Stimulated activated CD8-positive, alpha-beta memory T cell treated with anti-CD3 and anti-CD28 coated beads, Interleukin-7, amount 100 ng/mL, for 24 hours (primary cell): ENCODE data around the gene HPDL.

Source experiments
- DNase-seq: peaks from one replicate; pipeline ENCODE4 v3.0.0-alpha.2; 2020; ENCODE audit warnings: low read depth

The HPDL gene

GRCh38 chr1:45322486-45323040 is 4.1 kb upstream of the HPDL start:
- no peak for DNase-seq

- DNase-seq = no peak
Observed at GRCh38 chr1:45325851-45326506, 716 bp upstream of the HPDL start.

- no peak for DNase-seq
Observed at GRCh38 chr1:45327644-45328515, 1.2 kb downstream of the HPDL start.

- DNase-seq = no peak
Observed at GRCh38 chr1:45328680-45329079, 2.0 kb downstream of the HPDL start.

DNA sequence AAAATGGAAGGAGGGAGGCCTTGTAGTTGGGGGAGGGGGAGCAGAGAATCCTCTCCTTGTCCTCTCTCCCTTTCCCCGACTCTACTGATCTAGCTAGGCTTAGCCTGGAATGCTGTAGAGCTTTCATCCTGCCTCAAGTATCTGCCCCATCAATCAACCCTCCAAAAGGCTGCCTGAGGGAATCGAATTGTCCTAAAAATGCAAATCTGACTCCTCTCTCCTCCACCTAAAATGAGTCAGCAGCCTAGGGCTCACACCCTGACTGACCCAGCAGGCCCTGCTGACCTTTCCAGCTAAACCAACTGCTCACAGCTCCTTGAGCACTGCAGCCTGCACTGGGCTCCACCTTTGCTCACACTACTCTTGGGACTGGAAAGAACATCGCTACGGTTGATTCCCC is 2.8 kb downstream of the HPDL start:
- DNase-seq = no peak

DNA sequence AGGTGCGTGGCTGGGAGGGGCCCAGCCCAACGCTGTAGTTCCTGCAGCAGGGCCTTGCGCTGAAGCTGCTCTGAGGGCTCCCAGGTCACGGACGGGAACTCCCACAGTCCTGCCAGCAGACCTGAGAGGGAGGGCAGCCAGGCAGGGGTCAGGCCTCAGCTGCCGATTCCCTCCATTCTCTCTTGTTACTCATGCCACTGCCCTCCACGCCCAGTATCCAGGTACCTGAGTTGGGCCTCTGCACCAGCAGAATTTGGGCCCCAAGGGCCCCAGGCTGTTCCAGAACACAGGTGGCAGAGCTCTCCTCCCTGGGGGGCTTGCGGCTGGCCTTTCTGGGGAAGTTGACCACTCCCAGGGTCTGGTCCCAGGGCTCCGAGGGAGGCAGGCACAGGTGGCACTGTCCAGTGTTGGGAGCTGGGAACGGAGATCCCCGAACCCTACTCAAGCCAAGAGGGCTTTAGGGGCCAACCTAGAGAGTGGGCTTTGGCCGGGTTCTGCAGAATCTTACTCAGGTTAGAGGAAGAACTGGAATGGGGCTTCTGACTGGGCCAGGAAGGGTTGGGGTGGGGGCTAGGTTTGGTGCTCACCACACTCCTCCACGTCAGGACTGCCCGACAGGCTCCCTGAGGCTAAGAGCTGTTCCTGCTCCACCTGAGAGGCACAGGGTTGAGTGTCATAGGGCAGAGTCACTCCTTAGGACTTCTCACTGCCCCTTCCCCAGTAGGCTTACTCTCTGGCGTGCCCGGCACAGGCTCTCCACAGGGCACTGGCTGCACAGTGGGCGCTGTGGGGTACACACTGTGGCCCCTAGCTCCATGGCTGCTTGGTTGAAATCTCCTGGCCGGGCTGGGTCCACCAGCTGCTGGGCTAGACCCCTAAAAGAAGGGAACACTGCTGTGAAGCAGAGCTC is 5.0 kb downstream of the HPDL start:
- DNase-seq = no peak

- no peak for DNase-seq
Observed at GRCh38 chr1:45332346-45332720, 5.6 kb downstream of the HPDL start.

DNA sequence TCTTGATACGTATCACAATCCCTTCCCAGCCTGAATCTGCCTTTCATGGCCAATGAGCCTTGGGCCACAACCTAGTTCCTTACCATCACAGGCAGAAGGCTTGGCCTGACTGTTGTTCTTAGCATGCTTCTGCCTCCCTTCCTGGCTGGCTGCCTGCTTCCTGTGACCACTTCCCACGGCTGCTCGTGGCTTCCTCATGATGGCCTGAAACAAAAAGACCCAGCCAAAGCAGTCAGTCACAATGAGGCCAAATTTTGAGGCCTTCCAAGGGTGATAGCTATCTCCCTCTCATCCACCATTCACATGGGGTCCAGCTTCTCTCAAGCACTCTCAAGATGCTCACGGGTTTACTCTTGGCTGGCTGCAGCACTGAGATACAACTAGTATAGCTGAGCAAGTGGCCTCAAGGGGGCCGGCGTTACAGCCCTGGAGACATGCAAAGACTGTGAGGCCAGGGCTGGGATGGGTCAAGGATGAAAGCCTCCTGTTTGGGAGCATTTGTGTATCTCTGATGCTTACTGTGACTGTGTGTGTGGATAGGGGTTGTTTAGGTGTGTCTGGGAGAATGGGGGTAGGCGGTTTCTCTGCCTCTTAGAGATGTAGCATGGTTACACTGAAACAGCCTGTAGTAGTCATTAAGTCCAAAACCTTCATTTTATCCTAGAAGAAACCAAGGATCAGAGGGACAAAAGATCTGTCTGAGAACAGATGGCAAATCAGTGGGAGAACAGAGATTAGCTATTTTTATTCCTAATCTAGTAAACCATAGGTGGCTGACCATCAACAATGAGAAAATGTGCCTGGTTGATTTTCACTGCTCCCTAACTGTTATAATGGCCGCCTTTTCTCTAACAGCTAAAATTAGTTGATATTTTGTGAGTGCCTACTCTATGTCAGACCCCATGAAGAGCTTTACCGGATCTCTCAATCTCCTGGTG is 7.9 kb downstream of the HPDL start:
- DNase-seq = no peak

DNA sequence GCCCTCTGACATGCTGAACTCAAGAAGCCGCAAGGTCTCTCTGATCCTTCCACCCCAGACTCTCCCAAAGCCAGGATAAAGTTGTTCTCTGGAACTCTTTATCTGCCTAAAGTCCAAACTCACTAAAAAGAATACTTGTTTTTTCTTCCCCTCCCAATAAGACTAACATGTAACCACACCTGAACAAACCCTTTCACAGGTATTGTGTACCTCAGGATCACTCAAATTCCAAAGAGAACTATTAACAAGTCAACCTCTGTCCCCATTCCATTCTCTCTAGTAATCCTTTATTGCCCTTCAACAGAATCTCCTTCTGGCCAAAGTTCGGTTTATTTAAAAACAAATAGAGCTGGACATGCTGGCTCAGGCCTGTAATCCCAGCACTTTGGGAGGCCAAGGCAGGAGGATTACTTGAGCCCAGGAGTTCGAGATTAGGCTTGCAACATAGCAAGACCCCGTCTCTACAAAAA is 9.2 kb downstream of the HPDL start:
- DNase-seq = no peak

GRCh38 chr1:45337630-45338325 is 11.1 kb downstream of the HPDL start:
- no peak for DNase-seq

DNA sequence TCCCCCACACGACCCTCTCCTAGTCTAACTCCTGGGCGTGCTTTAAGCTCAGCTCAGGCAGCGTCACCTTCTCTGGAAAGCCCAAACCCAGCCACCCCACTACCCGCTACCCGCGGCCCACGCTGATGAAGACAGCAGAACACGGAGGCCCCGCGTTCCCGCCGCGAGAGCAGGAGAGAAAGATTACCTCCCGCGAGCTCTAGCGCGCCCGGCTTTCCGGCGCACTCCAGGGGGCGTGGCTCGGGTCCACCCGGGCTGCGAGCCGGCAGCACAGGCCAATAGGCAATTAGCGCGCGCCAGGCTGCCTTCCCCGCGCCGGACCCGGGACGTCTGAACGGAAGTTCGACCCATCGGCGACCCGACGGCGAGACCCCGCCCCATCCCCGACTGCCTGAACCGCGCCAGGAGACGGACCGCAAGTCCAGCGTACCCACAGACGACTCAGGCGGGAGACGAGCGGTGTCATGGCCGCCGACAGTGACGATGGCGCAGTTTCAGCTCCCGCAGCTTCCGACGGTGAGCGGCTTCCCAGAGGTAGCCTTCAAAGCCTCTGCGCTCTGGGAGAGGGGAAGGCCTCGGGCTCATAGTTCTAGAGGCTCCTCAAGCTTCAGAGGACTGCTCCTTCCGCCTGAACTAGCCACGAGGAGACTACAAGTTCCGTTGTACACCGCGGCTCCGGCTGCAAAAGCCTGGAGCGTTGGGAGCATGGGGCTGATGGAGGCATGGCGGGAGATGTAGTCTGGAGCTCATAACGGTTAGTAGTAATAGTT is 13.3 kb downstream of the HPDL start, which contains the start of the genes MUTYH and TOE1:
Gene MUTYH, minus strand, starts transcription at position 652 of the 770 bp plus-strand sequence. CDS start 5,935 bp downstream, outside the sequence.
Gene TOE1, plus strand, starts transcription at position 382 of the 770 bp plus-strand sequence. Its CDS starts 83 bp downstream, at position 465.
- peak; percentile 88 for DNase-seq

DNA sequence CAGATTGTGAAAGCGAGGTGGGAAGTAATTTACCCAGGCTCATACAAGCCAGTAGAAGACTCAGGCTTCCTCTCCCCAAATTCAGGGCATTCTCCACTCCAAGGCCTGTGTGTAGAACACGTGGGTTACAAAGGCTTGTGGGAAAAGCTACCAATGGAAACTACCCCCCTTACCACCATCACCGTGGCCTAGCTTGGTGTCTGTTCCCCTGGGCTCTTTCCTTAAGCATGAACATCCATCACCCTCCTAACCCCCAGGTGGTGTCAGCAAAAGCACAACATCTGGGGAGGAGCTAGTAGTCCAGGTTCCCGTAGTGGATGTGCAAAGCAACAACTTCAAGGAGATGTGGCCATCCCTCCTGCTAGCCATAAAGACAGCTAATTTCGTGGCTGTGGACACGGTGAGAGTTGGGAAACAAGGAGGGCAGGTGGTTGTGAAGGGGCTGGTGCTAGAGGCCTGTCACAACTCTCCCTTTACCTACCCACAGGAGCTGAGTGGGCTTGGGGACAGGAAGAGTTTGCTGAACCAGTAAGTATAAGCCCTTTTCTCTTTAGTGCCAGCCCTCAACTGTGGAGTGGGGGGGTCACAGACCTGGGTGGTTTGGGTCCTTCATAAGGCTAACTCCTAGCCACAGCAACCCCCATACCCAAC is 14.2 kb downstream of the HPDL start:
- no peak for DNase-seq

- no peak for DNase-seq
Observed at GRCh38 chr1:45344499-45344898, 17.8 kb downstream of the HPDL start.

DNA sequence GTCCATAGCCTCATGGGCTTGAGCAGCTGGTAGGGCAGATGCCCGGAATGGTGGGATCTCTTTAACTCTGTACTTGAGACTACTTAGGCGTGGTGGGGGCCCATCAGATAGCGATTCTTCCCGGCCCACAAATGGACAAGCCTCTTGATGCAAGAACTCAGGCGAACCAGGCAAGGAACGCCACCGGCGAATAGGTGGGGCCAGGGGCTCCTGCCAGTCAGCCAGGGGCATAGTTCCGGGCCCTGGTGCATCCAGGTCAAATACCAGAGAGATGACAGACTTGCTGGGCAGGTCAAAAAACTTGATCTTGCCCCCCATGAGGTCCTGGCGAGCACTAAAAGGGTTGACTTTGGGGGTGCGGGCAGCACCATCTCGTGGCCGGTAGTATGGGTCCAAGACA is 18.3 kb downstream of the HPDL start:
- DNase-seq = no peak

GRCh38 chr1:45346473-45346872 is 19.8 kb downstream of the HPDL start:
- DNase-seq = no peak

DNA sequence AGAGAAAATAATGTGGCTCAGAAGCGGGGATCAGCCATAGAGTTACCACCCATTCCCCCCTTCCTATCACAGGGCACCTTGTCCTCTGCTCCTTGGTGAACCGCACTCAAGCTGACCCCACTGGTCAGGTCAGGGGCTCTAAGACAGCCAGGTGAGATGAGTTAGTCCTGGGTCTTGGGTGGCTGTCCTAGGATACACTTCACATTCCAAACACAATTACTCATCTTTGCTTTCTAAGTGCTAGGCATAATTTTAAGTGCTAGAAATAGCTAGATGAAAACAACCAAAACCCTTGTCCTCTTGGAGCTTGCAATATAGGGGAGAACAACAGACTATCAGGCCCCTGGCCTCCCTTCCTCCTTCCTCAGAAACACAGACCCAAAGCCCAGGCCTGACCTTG is 21.3 kb downstream of the HPDL start:
- DNase-seq = no peak

DNA sequence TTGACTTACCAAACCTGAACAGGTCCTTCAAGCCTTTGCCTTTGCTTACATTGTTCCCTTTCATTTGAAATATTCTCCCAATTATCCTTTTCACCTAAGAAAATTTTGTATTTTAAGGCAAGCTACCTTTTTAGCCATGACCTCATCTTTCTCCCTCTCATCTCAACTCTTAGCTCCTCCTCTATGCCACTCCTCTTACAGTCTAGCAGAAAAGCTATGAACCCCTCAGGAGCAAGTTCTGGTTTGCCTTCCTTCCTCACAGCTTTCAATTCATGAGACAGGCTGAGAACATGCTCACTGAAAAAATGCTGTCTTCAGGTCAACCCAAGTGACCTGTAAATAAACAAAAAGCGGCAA is 21.9 kb downstream of the HPDL start:
- DNase-seq = no peak

- no peak for DNase-seq
Observed at GRCh38 chr1:45348966-45349677, 22.4 kb downstream of the HPDL start.
